Spleen (tissue), 7 donors: ENCODE results near the gene HLA-DMA.

ENCODE experiments used
- POLR2A ChIP-seq, 3 donors: fragments of 450-650 bp; IDR thresholded peaks; one replicate each; pipeline ENCODE4 v1.5.1; 2017; ENCODE audit warnings: antibody characterized with exemption in 3 of 3, mild to moderate bottlenecking in 1 of 3
- TF ChIP-seq, protein P1 (sequence below), 11 experiments: fragments of 200-600 bp in 7 of 11; fragments of 450-650 bp in 4 of 11; sonication (generic) in 4 of 11; IDR thresholded peaks in 8 of 11; conservative IDR thresholded peaks in 3 of 11; 1 replicate in 7 of 11; 2 replicates in 4 of 11; pipeline versions ENCODE4 v1.4.0 to v1.8.0; 2016 to 2021; ENCODE audit warnings: antibody characterized with exemption in 11 of 11, inconsistent platforms in 4 of 11, mild to moderate bottlenecking in 1 of 11
- donor health status: DM: no; HTN: no; CAD: no; lungs with moderate emphysema.
- donor health status: DM: no; HTN: no; CAD: no.
- donor health status: DM: no; HTN: no; CAD: no.

DNA sequence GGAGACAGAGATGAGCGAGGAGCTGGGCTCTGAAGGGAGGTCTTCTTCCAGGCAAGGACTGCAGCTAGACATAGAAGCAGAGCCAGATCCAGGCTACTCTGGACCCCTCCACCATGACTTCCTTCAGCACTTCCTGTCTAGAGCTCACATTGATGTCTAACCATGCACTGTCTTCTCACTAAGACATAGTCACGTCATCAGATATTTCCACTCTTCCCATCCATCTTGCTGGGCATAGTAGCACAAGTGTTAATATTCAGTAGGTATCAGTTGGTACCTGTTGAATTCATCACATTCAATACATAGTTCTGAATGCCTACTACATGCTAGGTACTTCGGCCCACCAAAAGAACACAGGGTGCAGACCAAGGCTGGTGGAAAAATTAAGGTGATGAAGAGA, 2.9 kb downstream of the HLA-DMA start:
- TF ChIP-seq, protein P1, sequence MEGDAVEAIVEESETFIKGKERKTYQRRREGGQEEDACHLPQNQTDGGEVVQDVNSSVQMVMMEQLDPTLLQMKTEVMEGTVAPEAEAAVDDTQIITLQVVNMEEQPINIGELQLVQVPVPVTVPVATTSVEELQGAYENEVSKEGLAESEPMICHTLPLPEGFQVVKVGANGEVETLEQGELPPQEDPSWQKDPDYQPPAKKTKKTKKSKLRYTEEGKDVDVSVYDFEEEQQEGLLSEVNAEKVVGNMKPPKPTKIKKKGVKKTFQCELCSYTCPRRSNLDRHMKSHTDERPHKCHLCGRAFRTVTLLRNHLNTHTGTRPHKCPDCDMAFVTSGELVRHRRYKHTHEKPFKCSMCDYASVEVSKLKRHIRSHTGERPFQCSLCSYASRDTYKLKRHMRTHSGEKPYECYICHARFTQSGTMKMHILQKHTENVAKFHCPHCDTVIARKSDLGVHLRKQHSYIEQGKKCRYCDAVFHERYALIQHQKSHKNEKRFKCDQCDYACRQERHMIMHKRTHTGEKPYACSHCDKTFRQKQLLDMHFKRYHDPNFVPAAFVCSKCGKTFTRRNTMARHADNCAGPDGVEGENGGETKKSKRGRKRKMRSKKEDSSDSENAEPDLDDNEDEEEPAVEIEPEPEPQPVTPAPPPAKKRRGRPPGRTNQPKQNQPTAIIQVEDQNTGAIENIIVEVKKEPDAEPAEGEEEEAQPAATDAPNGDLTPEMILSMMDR (IDR thresholded peaks at IDR 0.05 in 8 of 11, conservative IDR thresholded peaks at IDR 0.05 in 3 of 11) = no peak
- TF ChIP-seq POLR2A (IDR thresholded peaks at IDR 0.05) = no peak
